MCF 10A (cell line): ENCODE results near the gene RAB25. TPM values are rescaled to one million over a fixed set of nuclear protein-coding genes. Genes with fewer than 3 reads are reported as not detected.

Experiments used
- BruUV-seq: library from RNA; stranded (reverse); fragments of 400-500 nt; replicated peaks from 2 replicates; lab custom pipeline; 2021; lab: Mats Ljungman, UMichigan
- CTCF ChIA-PET: fragments of 300-600 bp; sonication (Branson Sonifier 250); formaldehyde crosslinking; extraction: SDS; loops from one replicate; lab custom pipeline; 2021; ENCODE audit warnings: antibody characterized with exemption, inconsistent platforms; lab: Yijun Ruan, JAX
- POLR2A ChIA-PET: fragments of 300-600, 350-650 bp; sonication (Branson Sonifier 250); formaldehyde crosslinking; extraction: SDS; loops from one replicate; lab custom pipeline; 2020; ENCODE audit warnings: antibody characterized with exemption, inconsistent platforms; lab: Yijun Ruan, JAX
- DNase-seq: peaks from one replicate; pipeline ENCODE4 v3.0.0-alpha.2; 2018; ENCODE audit not compliant: unreplicated experiment
- H3K27ac Mint-ChIP-seq: one replicate; pipeline ENCODE4 v1.8.0; 2022; ENCODE audit warnings: mild to moderate bottlenecking, low read depth, mixed read lengths; ENCODE audit not compliant: unreplicated experiment
- H3K27me3 Mint-ChIP-seq: one replicate; pipeline ENCODE4 v1.8.0; 2022; ENCODE audit warnings: mixed read lengths; ENCODE audit not compliant: insufficient read depth, unreplicated experiment
- H3K36me3 Mint-ChIP-seq: one replicate; pipeline ENCODE4 v1.8.0; 2022; ENCODE audit warnings: mild to moderate bottlenecking, moderate library complexity, mixed read lengths; ENCODE audit not compliant: insufficient read depth, unreplicated experiment
- H3K4me1 Mint-ChIP-seq: one replicate; pipeline ENCODE4 v1.8.0; 2022; ENCODE audit warnings: mixed read lengths; ENCODE audit not compliant: insufficient read depth, unreplicated experiment
- H3K4me3 Mint-ChIP-seq: one replicate; pipeline ENCODE4 v1.8.0; 2022; ENCODE audit warnings: mild to moderate bottlenecking, moderate library complexity, mixed read lengths; ENCODE audit not compliant: unreplicated experiment
- H3K9me3 Mint-ChIP-seq: one replicate; pipeline ENCODE4 v1.8.0; 2022; ENCODE audit warnings: mixed read lengths; ENCODE audit not compliant: unreplicated experiment
- intact Hi-C: fragments of 100-400 bp; cut with micrococcal nuclease; formaldehyde crosslinking; loops from 2 replicates; pipeline ENCODE4 v1.14.1; 2022
- total RNA-seq: library from RNA; stranded (reverse); gene quantifications from 2 replicates; pipeline ENCODE4 v1.2.3, GENCODE V29; 2022
- TF ChIP-seq, protein P1 (sequence below): fragments of 200-600 bp; IDR thresholded peaks from one replicate; pipeline ENCODE4 v1.8.0; 2022; ENCODE audit warnings: antibody characterized with exemption, mild to moderate bottlenecking; ENCODE audit not compliant: unreplicated experiment

RAB25 gene
- total RNA-seq, 1 experiment from 2014 or later: 5.5 TPM

DNA sequence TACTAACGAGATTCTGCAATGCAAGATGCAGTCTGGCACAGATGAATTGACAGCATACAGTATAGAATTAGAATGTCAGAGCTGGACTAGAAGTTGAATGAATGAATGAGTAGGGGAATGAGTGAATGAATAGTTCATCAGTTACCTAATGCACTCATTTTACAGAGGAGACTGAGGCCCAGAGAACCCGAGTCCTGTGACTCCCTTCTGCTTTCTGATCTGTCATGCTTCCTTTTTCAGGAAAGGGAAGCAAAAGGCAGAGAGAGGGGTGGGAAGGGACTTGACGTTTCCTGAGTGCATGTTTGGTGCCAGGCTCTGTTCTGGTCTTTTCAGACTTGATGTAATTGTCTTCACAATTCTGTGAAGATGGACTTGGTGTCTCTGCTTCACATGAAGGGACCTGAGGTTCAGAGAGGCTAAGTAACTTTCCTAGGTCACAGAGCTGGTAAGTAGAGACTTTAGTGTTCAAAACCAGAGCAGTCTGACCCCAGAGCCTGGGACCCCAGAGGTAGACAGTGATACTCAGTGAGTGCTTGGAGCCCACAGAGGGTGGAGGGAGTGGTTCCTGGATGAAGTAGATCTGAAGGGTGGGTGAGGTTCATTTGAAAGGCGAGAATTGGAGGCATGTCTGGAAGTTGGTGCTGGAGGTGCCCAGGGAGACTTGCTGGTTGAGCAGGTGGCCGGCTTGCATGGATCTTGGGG is 29.3 kb downstream of the RAB25 start:
- H3K27ac Mint-ChIP-seq: no peak overlapping the region
- ChIA-PET CTCF (interaction anchor here (0.6 to 26.9 kb wide), 29 partner anchors 10 to 776 kb away, joined by 3 to 1892 read pairs (median 5); partner anchors contain the start of genes ARHGEF2, BGLAP, LMNA and PMF1), POLR2A (interaction anchor here (1.1 to 28.2 kb wide), 5 partner anchors 9 to 140 kb away, joined by 3 to 960 read pairs (median 6); partner anchors contain the start of genes LMNA and PMF1)
- intact Hi-C loops: loop anchor here (1.0 to 2.0 kb wide), 6 partner anchors 40 to 355 kb away; no protein-coding TSS in a partner anchor
- no peaks in the 10 kb centered on the region for H3K9me3 Mint-ChIP-seq
- H3K4me1 Mint-ChIP-seq: peaks cover 5% of the 10 kb centered on the region
- TF ChIP-seq, protein P1, sequence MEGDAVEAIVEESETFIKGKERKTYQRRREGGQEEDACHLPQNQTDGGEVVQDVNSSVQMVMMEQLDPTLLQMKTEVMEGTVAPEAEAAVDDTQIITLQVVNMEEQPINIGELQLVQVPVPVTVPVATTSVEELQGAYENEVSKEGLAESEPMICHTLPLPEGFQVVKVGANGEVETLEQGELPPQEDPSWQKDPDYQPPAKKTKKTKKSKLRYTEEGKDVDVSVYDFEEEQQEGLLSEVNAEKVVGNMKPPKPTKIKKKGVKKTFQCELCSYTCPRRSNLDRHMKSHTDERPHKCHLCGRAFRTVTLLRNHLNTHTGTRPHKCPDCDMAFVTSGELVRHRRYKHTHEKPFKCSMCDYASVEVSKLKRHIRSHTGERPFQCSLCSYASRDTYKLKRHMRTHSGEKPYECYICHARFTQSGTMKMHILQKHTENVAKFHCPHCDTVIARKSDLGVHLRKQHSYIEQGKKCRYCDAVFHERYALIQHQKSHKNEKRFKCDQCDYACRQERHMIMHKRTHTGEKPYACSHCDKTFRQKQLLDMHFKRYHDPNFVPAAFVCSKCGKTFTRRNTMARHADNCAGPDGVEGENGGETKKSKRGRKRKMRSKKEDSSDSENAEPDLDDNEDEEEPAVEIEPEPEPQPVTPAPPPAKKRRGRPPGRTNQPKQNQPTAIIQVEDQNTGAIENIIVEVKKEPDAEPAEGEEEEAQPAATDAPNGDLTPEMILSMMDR: no peak
- no peak for DNase-seq
- H3K27me3 Mint-ChIP-seq: no peaks in the 10 kb centered on the region
- no peak overlapping the region for H3K4me3 Mint-ChIP-seq
- BruUV-seq: no TSS peak
- H3K36me3 Mint-ChIP-seq: no peaks in the 10 kb centered on the region

GRCh38 chr1:156090840-156091188 is 29.9 kb downstream of the RAB25 start:
- no TSS peak for BruUV-seq
- no peak overlapping the region for H3K27ac Mint-ChIP-seq
- intact Hi-C loops: loop anchor here (1.0 to 2.0 kb wide), 6 partner anchors 39 to 354 kb away; no protein-coding TSS in a partner anchor

DNA sequence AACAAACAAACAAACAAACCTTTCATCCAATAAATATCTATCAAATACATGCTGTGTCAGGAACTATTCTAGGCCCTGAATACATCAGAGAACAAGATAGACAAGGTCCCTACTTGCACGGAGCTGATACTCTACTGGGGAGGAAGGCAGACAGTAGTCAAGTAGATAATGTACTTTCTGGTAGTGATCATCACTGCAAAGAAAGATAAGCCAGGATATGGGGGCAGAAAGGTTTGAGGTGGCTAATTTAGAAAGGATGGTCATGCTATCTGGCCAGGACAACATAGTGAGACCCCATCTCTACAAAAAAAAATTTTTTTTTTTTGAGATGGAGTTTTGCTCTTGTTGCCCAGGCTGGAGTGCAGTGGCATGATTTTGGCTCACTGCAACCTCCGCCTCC is 30.6 kb downstream of the RAB25 start:
- H3K9me3 Mint-ChIP-seq: no peaks in the 10 kb centered on the region

More at GRCh38 chr1:156090840-156091188, 29.9 kb downstream of the RAB25 start:
- Mint-ChIP-seq H3K36me3 (no peaks in the 10 kb centered on the region), H3K4me1 (peaks cover 8% of the 10 kb centered on the region), H3K27me3 (no peaks in the 10 kb centered on the region), H3K9me3 (no peaks in the 10 kb centered on the region), H3K4me3 (no peak overlapping the region)
- TF ChIP-seq, protein P1: peak; percentile 98
- ChIA-PET POLR2A (interaction anchor here (1.1 to 28.2 kb wide), 6 partner anchors 9 to 139 kb away, joined by 3 to 960 read pairs (median 5); partner anchors contain the start of genes LMNA and PMF1), CTCF (interaction anchor here (0.5 to 26.9 kb wide), 35 partner anchors 12 to 777 kb away, joined by 3 to 1892 read pairs (median 5); partner anchors contain the start of genes ARHGEF2, BGLAP, LMNA and PMF1)
- peak; percentile 95 for DNase-seq

More for the DNA sequence above, 30.6 kb downstream of the RAB25 start:
- no peaks in the 10 kb centered on the region for H3K27me3 Mint-ChIP-seq
- TF ChIP-seq, protein P1: no peak
- peaks cover 10% of the 10 kb centered on the region for H3K4me1 Mint-ChIP-seq
- DNase-seq: no peak
- POLR2A ChIA-PET: interaction anchor here (0.7 to 28.2 kb wide), 8 partner anchors 8 to 479 kb away, joined by 3 to 960 read pairs (median 4); partner anchors contain the start of genes LMNA and PMF1
- intact Hi-C loops: loop anchor here (2.0 kb wide), 2 partner anchors 293 to 353 kb away; no protein-coding TSS in a partner anchor
- CTCF ChIA-PET: interaction anchor here (0.6 to 26.9 kb wide), 23 partner anchors 11 to 295 kb away, joined by 3 to 1892 read pairs (median 5); partner anchors contain the start of genes LMNA, PMF1 and SEMA4A
- no TSS peak for BruUV-seq
- H3K4me3 Mint-ChIP-seq: no peak overlapping the region
- H3K36me3 Mint-ChIP-seq: no peaks in the 10 kb centered on the region
- H3K27ac Mint-ChIP-seq: no peak overlapping the region
